Spleen (tissue), 7 donors: ENCODE data around the gene RCCD1.

Experiments
- CTCF ChIP-seq, 11 experiments: fragments of 200-600 bp in 7 of 11; fragments of 450-650 bp in 4 of 11; sonication (generic) in 4 of 11; IDR thresholded peaks in 8 of 11; conservative IDR thresholded peaks in 3 of 11; 1 replicate in 7 of 11; 2 replicates in 4 of 11; pipeline versions ENCODE4 v1.4.0 to v1.8.0; 2016 to 2021; ENCODE audit warnings: antibody characterized with exemption in 11 of 11, inconsistent platforms in 4 of 11, mild to moderate bottlenecking in 1 of 11
- POLR2A ChIP-seq, 3 donors: fragments of 450-650 bp; IDR thresholded peaks; one replicate each; pipeline ENCODE4 v1.5.1; 2017; ENCODE audit warnings: antibody characterized with exemption in 3 of 3, mild to moderate bottlenecking in 1 of 3
- donor health status: DM: no; HTN: no; CAD: no; lungs with moderate emphysema.
- donor health status: DM: no; HTN: no; CAD: no.
- donor health status: DM: no; HTN: no; CAD: no.

DNA sequence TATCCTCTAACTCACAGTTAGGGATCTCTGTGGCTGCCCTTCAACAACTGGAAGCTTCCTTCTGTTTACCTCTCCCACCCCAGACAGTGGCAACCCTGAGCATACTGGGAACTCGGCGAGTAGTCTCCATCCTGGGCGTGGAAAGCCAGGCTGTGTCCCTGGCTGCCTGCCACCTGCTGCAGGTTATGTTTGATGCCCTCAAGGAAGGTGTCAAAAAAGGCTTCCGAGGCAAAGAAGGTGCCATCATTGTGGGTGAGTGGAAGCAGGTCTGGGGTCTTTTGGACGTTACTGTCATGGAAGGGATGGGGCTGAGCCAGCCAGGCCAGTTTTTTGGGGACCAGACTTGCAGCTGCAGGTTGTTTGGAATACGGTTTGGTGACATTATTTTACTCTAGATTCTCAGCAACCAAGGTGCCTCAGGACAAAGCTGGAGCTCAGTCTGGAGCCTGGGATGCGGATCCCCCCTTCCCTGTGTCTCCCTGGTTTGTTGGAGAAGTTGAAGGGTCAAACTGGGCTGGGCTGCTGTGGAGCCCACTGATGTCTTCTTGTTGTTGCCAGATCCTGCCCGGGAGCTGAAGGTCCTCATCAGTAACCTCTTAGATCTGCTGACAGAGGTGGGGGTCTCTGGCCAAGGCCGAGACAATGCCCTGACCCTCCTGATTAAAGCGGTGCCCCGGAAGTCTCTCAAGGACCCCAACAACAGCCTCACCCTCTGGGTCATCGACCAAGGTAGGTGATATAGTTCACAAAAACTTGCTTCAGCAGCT is 12.1 kb upstream of the RCCD1 start:
- TF ChIP-seq CTCF (IDR thresholded peaks at IDR 0.05 in 8 of 11, conservative IDR thresholded peaks at IDR 0.05 in 3 of 11) (no peak), POLR2A (IDR thresholded peaks at IDR 0.05) (no peak)
